Mammary epithelial cell (primary cell): ENCODE measurements around the gene RPS2.
A peak's percentile ranks its signal among the peaks of the same experiment; 100 is the strongest.

ENCODE experiments used
- CTCF ChIP-seq, 2 donors: IDR thresholded peaks in 1 of 2; conservative IDR thresholded peaks in 1 of 2; 2 replicates each; pipeline ENCODE4 v1.5.1; 2011 to 2012; ENCODE audit warnings: inconsistent platforms in 2 of 2, low read length in 2 of 2, mild to moderate bottlenecking in 2 of 2, control low read depth in 1 of 2, low read depth in 1 of 2; ENCODE audit not compliant: insufficient read depth in 1 of 2; ENCODE audit errors: extremely low read depth in 1 of 2
- EZH2 ChIP-seq: IDR thresholded peaks from 2 replicates; pipeline ENCODE4 v1.6.1; 2012; ENCODE audit warnings: low read length, inconsistent platforms, borderline replicate concordance

- TF ChIP-seq CTCF (conservative IDR thresholded peaks at IDR 0.05 in 1 of 2, IDR thresholded peaks at IDR 0.05 in 1 of 2; ENCODE audit: extremely low read depth in 1 of 2, insufficient read depth in 1 of 2, low read depth in 1 of 2, low read length in 2 of 2) (peak in 1 of 2 donors; percentile 3), EZH2 (no peak)
Measured at GRCh38 chr16:1963806-1964505, 670 bp downstream of the RPS2 start.
